HG02798 (cell line): ENCODE measurements around the gene ITPR1.

Experiments
- ATAC-seq: cut with Tn5 transposase; IDR thresholded peaks from one replicate; pipeline ENCODE4 v1.9.1; 2021; ENCODE audit warnings: mild to moderate bottlenecking; ENCODE audit not compliant: unreplicated experiment, poor library complexity

The ITPR1 gene

GRCh38 chr3:4794798-4795197 is 301.6 kb downstream of the ITPR1 start:
- ATAC-seq = no peak

GRCh38 chr3:4795905-4796304 is 302.8 kb downstream of the ITPR1 start:
- ATAC-seq = no peak

- no peak for ATAC-seq
Measured at GRCh38 chr3:4797201-4797705, 304.1 kb downstream of the ITPR1 start.

GRCh38 chr3:4799266-4800256 is 306.4 kb downstream of the ITPR1 start:
- no peak for ATAC-seq

- no peak for ATAC-seq
Measured at GRCh38 chr3:4800595-4800994, 307.4 kb downstream of the ITPR1 start.

- no peak for ATAC-seq
Measured at GRCh38 chr3:4801892-4802291, 308.7 kb downstream of the ITPR1 start.

- ATAC-seq = no peak
Measured at GRCh38 chr3:4802903-4803302, 309.8 kb downstream of the ITPR1 start.

- ATAC-seq = no peak
Measured at GRCh38 chr3:4804161-4805058, 311.3 kb downstream of the ITPR1 start.

- no peak for ATAC-seq
Measured at GRCh38 chr3:4805662-4806061, 312.5 kb downstream of the ITPR1 start.

GRCh38 chr3:4806535-4807108 is 313.5 kb downstream of the ITPR1 start:
- no peak for ATAC-seq

GRCh38 chr3:4807381-4808280 is 314.5 kb downstream of the ITPR1 start:
- no peak for ATAC-seq

- ATAC-seq = no peak
Measured at GRCh38 chr3:4808637-4809036, 315.5 kb downstream of the ITPR1 start.

- ATAC-seq = no peak
Measured at GRCh38 chr3:4809922-4810321, 316.8 kb downstream of the ITPR1 start.

- ATAC-seq = no peak
Measured at GRCh38 chr3:4812591-4812990, 319.4 kb downstream of the ITPR1 start.

GRCh38 chr3:4813909-4814304 is 320.8 kb downstream of the ITPR1 start:
- ATAC-seq = no peak

GRCh38 chr3:4814305-4814903 is 321.3 kb downstream of the ITPR1 start:
- no peak for ATAC-seq

- no peak for ATAC-seq
Measured at GRCh38 chr3:4814904-4815574, 321.9 kb downstream of the ITPR1 start.

- no peak for ATAC-seq
Measured at GRCh38 chr3:4816306-4816705, 323.2 kb downstream of the ITPR1 start.

- no peak for ATAC-seq
Measured at GRCh38 chr3:4816718-4817117, 323.6 kb downstream of the ITPR1 start.
